Pons (tissue), 1 donor: ENCODE results near the gene ZNF319.

Source experiments
- DNase-seq: peaks from one replicate; pipeline ENCODE4 v3.0.0-alpha.2; 2016; ENCODE audit warnings: low spot score

Gene ZNF319

GRCh38 chr16:57977418-57978069 lies 22.9 kb downstream of the ZNF319 start:
- DNase-seq: no peak

- peak; percentile 96 for DNase-seq
These were observed 24.1 kb downstream of the ZNF319 start for GRCh38 chr16:57976331-57976796.

- no peak for DNase-seq
These were observed 28.2 kb downstream of the ZNF319 start for GRCh38 chr16:57972306-57972705.

GRCh38 chr16:57971848-57972247 lies 28.6 kb downstream of the ZNF319 start:
- no peak for DNase-seq

- DNase-seq: no peak
These were observed 29.5 kb downstream of the ZNF319 start, which contains the start of gene CNGB1 for GRCh38 chr16:57970970-57971369. Gene CNGB1, minus strand, starts transcription at chr16:57971128. Its CDS starts 3,842 bp downstream, at chr16:57967286.

GRCh38 chr16:57970319-57970718 lies 30.2 kb downstream of the ZNF319 start:
- DNase-seq: no peak

GRCh38 chr16:57969451-57970123 lies 30.9 kb downstream of the ZNF319 start:
- DNase-seq: no peak

- DNase-seq: no peak
These were observed 32.6 kb downstream of the ZNF319 start for GRCh38 chr16:57967916-57968315.

GRCh38 chr16:57966986-57967385 lies 33.5 kb downstream of the ZNF319 start:
- DNase-seq: no peak

GRCh38 chr16:57966204-57966771 lies 34.2 kb downstream of the ZNF319 start:
- peak; percentile 16 for DNase-seq

GRCh38 chr16:57964157-57964700 lies 36.2 kb downstream of the ZNF319 start:
- DNase-seq: no peak

- DNase-seq: no peak
These were observed 37.7 kb downstream of the ZNF319 start for GRCh38 chr16:57962756-57963155.

- DNase-seq: no peak
These were observed 38.4 kb downstream of the ZNF319 start for GRCh38 chr16:57962046-57962445.

- no peak for DNase-seq
These were observed 38.9 kb downstream of the ZNF319 start for GRCh38 chr16:57961538-57961937.

GRCh38 chr16:57960826-57961472 lies 39.5 kb downstream of the ZNF319 start:
- no peak for DNase-seq

- no peak for DNase-seq
These were observed 40.2 kb downstream of the ZNF319 start for GRCh38 chr16:57960310-57960709.

GRCh38 chr16:57959804-57960203 lies 40.7 kb downstream of the ZNF319 start:
- no peak for DNase-seq

GRCh38 chr16:57959121-57959520 lies 41.4 kb downstream of the ZNF319 start:
- DNase-seq: no peak

- DNase-seq: no peak
These were observed 41.9 kb downstream of the ZNF319 start for GRCh38 chr16:57958544-57958943.

GRCh38 chr16:57957673-57958392 lies 42.6 kb downstream of the ZNF319 start:
- no peak for DNase-seq

GRCh38 chr16:57956924-57957672 lies 43.4 kb downstream of the ZNF319 start:
- no peak for DNase-seq
